GM18868 (cell line): ENCODE data around the gene TMEM184A.
"Not testable (repeated sequence)": the region's sequence is repeated elsewhere in the genome, so short reads cannot be mapped to it uniquely, and the experiment has no call there.

Experiments
- ATAC-seq: cut with Tn5 transposase; IDR thresholded peaks from one replicate; pipeline ENCODE4 v1.9.1; 2021; ENCODE audit warnings: mild to moderate bottlenecking, moderate library complexity; ENCODE audit not compliant: unreplicated experiment

Gene TMEM184A

DNA sequence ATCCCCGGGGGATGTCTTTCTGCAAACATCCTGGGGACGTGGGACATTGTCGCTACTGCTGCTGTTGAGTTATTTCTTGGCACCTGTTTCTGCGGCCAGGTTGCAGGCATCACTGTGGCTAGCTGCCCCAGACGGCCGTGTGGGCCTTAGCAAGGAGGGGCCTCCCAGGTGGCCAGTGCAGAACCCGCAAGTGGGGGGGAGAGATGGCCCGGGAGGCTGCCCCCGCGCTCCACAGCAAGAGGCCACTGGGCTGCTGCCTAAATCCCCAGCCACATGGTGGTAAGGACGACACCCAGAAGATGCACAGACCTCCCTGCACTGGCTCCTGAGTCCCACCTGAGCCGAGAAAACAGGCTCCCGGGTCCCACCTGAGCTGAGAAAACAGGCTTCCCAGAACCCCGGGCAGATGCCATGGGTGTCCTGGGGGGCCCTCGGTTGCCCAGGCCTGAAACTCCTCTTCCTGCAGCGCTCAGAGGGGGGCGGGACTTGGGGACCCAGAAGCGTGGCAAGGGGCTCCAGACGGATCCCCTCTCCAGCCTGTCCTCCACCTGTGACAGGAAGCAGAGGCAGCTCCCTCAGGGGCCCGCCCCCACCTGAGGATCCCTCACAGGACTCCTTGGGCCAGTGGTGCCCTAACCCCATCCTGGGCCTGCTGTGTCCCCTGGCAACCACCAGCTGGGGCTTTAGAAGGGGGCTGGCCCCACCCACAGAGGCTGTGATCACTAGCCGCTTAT, 26.5 kb downstream of the TMEM184A start:
- no peak for ATAC-seq

DNA sequence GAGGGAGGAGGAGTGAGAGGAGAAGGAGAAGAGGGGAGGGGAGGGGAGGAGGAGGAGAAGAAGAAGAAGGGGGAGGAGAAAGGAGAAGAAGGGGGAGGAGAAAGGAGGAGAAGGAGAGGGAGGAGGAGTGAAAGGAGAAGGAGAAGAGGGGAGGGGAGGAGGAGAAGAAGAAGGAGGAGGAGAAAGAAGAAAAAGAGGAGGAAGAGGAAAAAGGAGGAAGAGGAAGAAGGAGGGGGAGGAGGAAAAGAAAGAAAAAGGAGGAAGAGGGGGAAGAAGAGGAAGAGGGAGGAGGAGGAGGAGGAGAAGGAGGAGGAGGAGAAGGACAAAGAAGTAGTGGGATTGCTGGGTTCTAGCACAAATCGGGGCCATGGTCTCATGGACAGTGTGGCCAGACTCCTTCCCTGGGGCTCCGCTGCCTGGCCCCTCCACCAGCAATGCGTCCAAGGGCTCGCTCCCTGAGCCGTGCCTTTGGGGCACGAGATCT, 29.7 kb downstream of the TMEM184A start:
- no peak for ATAC-seq

DNA sequence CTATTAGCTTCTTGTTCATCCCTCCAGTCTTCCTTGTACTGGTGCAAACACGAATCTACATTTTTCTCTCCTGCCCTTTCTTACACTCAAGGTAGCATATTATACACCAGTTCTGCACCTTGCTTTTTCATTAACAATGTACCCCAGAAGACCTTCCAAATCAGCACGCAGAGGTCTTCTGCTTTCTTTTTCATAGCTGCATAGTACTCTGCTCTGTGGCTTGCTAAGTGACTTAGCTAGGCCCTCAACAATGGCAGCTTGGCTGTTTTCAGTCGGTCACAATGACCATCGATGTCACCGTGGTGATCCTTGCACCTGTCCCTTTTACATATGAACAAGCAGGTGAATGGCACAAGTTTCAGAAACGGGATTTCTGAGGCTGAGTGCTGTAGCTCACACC, 30.6 kb downstream of the TMEM184A start:
- no peak for ATAC-seq

DNA sequence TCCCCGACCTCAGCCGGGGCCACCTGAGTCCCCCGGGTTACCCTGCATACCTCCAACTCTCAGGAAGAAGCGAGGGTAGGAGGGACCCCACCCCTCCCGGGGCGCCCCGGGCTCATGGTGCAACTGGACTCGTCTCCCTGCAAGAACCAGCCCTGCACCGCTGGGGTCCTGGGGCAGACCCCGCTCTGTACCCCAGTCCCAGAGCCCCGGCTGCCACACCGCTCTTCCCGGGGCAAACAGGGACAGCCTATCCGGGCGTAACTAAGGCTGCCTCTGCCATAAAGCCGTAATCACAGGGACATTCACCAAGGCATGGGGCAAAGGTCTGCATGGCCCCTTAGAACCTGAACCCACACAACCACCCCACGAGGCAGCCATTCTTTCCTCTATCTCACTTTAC, 32.2 kb downstream of the TMEM184A start:
- ATAC-seq: no peak

DNA sequence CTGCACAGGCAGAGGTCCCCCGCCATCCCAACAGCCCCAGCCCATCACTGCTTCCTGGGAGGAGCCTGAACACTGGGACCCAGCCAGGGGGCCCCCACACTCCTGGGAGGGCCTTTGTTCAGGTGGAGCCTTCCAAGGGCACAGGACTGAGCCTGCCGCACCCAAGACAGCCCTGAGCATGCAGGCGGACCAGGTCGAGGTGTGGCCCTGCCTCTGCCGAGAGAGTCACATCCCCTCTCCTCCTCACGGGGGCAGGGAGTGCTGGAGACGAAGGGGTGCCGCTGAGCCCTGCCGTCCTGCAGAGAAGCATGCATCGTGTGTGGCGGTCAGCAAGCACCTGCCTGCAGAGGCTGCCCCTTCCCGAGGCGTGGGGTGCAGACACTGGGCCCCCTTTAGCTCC, 32.8 kb downstream of the TMEM184A start:
- no peak for ATAC-seq

DNA sequence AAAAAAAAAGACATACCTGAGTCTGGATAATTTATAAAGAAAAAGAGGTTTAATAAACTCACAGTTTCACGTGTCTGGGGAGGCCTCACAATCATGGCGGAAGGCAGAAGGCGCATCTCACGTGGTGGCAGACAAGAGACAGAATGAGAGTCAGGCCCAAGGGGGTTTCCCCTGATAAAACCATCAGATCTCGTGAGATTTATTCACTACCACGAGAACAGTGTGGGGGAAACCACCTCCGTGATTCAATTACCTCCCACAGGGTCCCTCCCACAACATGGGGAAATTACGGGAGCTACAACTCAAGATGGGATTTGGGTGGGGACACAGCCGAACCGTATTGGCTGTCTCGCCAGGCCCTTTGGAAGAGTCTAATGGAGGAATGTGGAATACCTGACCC, 34.5 kb downstream of the TMEM184A start:
- no peak for ATAC-seq

DNA sequence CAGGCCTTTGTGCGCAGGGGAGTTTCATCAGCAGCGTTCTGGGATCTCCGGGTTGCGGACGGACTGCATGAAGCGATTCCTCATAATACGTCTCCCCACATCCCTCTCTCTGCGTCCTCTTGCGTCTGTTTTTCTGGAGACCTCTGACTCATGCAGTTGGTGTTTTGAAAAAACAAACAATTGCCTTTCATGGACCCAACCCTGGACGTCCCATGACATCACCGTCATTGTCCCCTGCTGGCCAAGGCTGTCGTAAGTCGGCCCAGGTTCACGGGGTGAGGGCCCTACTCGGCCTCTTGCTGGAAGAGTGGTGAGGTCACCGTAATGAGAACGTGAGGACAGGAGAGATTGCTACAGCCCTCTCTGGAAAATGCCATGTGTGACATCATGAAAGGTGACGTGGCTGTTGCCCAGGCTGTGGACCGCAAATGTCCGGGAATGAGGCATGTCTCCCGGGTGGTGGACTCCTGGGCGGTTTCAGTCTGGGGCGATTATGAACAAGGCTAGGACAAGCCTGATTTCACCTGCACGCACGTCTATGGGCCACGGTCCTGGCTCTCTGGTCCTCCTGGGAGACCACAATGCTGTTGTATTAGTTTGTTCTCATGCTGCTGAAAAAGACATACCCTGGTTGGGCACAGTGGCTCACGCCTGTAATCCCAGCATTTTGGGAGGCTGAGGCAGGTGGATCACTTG, 35.3 kb downstream of the TMEM184A start:
- ATAC-seq: no peak

DNA sequence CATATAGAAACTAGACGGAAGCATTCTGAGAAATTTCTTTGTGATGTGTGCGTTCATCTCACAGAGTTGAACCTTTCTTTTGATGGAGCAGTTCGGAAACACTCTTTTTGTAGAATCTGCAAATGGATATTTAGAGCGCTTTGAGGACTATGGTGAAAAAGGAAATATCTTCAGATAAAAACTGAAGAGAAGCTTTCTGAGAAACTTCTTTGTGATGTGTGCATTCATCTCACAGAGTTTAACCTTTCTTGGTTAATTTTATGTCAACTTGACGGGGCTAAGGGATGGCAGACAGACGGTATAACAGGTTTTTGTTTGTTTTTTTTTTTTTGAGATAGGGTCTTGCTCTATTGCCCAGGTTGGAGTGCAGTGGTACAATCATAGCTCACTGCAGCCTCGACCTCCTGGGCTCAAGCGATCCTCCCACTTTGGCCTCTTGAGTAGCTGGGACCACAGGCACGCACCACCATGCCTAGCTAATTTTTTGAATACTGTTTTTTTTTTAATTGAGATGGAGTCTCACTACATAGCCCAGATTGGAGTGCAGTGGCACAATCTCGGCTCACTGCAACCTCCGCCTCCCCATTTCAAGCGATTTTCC, 36.6 kb downstream of the TMEM184A start:
- ATAC-seq: not testable (repeated sequence)

DNA sequence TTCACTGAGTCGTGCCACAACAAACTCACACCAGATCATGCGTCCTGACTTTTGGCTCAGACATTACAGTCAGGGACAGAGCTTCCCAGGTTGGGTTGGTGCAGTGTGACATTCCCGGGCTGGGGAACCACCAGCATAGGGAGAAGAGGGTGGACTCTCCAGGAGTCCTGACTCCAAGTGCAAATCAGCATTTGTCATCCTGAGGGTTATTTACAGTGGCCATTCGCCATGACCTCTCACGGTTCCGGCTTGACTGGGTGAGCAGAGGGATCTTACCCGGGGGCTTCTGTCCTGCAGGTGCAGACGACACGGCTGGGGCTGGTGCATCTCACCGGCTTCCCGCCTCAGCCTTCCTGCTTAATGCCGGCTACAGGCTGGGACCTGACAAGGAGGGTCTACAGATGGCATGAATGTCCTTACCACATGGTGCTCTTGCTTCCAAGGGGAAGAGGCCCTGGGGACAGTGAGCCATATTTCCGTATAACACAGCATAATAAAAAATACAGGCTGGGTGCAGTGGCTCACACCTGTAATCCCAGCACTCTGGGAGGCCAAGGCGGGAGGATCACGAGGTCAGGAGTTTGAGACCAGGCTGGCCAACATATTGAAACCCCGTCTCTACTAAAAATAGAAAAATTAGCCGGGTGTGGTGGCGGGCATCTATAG, 39.3 kb downstream of the TMEM184A start:
- no peak for ATAC-seq

DNA sequence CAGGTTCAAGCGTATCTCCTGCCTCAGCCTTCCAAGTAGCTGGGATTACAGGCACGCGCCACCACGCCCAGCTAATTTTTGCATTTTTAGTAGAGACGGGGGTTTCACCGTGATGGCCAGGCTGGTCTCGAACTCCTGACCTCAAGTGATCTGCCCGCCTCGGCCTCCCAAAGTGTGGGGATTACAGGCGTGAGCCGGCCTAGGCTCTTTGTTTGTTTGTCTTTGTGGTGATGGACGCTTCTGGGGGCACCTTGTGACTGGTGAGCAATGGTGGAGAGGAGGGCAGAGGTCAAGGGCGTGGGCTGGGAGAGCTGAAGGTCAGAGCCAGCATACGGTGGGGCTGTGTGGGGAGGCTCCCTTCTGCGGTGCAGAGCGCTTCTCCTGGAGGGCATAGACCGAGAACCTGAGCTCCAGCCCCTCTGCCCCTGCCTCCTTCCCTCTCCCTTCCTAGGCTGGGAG, 40.5 kb downstream of the TMEM184A start:
- ATAC-seq: not testable (repeated sequence)

DNA sequence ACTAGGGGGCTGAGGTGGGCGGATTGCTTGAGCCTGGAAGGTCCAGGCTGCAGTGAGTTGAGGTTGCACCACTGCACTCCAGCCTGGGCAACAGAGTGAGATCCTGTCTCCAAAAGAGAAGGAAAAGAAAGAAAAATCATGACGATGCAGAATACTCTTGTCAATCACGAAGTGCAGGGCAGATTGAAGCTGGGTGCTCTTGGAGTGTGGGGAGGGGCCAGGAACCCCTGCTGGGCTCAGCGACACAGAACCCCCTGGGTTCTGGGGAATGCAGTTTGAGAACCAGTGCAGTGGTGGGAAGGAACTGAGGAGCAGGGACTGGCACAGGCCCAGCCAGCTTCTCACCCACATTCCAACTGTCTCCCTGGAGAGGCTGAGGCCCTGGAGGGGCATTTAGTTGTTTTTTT, 41.0 kb downstream of the TMEM184A start:
- no peak for ATAC-seq

DNA sequence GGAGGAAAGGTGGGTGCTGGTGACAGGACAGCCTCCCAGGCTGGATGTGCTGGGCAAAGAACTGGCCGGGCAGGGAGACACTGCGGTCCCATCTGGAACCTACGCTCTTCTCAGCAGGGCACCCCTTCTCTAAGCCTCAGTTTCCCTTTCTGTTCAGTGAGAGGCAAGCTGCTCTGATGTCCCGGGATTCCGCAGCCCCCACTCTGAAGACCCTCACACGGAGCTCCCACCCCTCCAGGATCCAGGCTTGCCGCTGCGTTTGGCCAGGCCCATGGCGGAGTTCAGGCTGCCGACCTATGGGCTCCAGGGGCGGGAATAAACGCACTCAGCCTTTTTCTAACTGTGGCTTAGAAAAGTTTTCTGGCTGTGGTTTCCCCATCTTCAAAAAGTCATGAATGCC, 41.6 kb downstream of the TMEM184A start:
- ATAC-seq: no peak

DNA sequence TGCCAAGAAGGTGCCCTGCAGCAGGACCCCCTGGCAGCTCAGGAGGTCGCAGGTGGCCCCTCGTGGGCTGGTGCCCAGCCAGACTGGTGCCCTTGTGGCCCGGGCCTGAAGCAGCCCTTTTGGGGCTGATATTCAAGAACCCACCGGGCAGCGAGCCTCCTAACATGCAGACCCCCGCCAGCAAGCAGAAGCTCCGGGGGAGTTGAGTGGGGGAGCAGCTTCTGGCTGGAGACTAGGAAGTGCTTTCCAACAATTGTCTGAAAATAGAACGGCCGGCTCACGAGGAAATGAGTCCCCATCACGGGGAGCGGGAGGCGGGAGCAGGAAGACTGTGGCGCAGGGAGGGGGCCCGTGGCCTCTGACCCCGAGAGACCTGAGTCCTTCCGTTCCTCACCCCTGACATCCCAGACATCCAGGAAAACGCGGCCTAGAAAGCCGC, 42.3 kb downstream of the TMEM184A start:
- no peak for ATAC-seq

DNA sequence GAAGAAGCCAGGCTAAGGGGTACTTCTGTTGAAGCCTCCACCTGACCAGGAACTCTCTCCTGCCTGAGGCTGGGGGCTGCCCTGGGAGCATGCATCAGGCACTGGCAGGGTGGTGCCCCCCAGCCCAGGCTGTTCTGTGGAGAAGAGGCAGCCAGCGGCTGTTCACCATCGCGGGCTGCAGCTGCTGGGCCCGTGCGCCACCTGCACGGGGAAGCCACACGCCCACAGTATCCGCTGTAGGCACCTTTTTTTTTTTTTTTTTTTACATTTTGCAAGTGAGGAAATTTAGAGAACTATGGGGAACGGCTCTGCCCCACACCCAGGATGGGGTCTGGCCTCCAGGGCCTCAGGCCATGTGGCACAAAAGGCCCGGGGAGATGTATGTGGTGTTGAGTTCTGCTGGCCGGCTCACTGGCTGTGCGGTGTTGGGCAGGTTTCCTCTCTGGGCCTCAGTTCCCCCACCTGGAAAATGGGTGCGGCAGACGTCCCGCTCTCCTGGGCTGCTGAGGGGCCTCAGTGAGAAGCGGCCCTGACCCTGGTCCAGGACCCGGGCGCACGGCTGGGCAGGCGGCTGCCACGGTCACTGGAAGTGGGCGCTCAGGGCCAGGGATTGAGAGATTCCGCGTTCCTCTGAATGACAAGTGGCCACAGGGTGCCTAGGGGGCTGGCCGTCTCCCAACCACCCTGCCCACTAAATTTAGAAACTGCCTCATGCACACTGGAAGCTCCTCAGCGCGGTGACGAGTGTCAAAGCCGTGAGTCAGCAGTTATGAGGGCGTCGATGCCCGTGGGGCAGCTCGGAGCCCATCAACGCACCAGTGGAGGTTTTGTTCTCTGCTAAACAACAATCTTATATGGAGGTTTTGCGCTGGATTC, 43.0 kb downstream of the TMEM184A start:
- no peak for ATAC-seq

DNA sequence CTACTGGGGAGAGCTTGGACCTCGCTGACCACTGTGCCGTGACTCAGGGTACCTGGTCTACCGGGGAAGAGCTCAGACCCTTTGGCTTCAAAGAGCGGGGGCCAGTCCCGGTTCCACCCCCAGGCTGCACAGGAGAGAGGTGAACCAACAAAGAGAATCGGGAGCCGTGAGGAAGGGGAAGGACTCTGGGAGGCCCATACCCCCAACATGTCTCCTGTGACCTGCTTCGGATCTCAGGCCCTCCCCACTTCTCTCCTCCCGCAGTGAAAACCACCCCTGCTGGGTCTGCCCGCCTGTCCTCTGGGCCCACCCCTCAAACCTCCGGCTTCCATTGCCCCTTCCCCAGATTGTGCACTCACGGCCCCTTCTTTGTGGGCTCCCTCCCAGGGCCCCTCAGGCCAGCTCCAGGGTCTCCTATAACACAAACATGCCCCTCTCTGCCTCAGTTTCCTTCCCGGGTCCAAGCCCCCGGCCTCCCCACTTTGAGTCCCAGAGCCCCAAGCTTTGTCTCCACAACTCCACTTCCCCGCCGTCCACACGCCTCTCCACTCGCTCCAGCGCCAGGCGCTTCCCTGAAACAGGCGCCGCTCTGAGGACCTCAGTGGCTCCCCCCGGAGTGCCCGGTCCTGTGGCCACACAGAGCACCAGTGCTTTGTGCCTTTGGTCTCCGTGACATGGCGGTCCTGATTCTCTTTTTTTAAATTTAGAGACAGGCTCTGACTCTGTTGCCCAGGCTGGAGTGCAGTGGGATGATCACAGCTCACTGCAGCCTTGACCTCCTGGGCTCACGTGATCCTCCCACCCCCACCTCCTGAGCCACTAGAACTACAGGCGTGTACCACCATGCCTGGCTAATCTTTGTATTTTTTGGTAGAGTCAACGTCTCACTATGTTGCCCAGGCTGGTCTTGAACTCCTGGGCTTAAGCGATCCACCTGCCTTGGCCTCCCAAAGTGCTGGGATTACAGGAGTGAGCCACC, 44.3 kb downstream of the TMEM184A start:
- no peak for ATAC-seq

DNA sequence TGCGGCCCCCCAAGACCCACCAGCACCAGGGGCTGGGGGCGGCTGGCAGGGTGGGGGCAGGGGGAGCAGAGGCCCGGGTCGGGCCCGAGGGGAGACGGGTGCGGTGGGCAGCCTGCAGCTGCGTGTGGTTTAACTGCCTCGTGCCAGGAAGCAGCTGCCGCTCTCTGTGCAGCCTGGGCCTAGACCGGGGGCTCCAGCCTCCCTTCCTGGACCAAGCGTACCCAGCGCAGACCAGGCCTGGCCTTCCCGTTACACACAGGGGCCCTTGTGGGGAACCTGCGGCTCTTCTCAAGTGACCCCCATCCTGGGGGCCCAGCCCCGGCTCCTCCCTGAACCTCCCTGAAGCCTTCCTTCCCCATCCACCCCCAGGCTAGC, 45.2 kb downstream of the TMEM184A start:
- no peak for ATAC-seq

DNA sequence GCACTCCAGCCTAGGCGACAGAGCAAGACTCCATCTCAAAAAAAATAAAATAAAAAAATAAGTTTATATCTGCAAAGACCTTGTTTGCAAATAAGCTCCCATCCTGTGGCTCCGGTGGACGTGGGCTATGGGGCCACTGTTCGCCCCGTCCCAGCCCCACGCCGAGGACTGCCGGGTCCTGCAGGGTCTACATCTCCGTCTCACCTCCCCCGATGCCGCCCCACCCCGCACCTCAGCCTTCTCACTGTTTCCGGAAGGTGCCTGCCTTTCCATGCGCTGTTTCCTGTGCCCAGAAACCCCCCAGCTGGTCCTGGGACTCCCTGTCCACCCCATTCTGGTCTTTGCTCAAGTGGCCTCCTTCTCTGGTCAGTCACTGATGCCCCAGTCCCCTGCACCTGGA, 46.8 kb downstream of the TMEM184A start:
- no peak for ATAC-seq

DNA sequence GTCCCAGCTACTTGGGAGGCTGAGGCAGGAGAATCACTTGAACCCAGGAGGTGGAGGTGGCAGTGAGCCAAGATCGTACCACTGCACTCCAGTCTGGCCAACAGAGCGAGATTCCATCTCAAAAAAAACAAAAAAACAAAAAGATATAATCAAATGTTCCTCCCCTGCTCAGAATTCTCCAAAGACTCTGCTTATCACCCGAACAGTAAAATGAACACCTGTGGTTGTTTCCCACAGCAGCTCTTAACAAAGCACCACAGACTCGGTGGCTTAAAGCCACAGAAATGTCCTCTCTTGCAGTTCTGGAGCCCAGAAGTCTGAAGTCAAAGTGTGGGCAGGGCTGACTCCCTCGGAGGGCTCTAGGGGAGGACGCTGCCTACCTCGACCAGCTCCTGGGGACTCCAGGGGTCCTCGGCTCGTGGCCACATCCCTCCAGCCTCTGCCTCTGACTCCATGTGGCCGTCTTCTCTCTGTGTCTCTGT, 47.7 kb downstream of the TMEM184A start:
- ATAC-seq: no peak
